A673 (cell line): ENCODE data around the gene ASPG.

ENCODE experiments used
- EZH2 ChIP-seq: fragments of 200-600 bp; sonication (generic); IDR thresholded peaks from 2 replicates; pipeline ENCODE4 v1.6.1; 2017; ENCODE audit warnings: borderline replicate concordance, low read depth, mild to moderate bottlenecking, mixed read lengths, antibody characterized with exemption, low read length; ENCODE audit not compliant: poor library complexity, severe bottlenecking
- TF ChIP-seq, protein P1 (sequence below): fragments of 300-800, 200-600 bp; sonication (generic); conservative IDR thresholded peaks from 2 replicates; pipeline ENCODE4 v1.5.1; 2017; ENCODE audit warnings: low read depth, mild to moderate bottlenecking, antibody characterized with exemption, low read length, moderate library complexity, mixed read lengths

DNA sequence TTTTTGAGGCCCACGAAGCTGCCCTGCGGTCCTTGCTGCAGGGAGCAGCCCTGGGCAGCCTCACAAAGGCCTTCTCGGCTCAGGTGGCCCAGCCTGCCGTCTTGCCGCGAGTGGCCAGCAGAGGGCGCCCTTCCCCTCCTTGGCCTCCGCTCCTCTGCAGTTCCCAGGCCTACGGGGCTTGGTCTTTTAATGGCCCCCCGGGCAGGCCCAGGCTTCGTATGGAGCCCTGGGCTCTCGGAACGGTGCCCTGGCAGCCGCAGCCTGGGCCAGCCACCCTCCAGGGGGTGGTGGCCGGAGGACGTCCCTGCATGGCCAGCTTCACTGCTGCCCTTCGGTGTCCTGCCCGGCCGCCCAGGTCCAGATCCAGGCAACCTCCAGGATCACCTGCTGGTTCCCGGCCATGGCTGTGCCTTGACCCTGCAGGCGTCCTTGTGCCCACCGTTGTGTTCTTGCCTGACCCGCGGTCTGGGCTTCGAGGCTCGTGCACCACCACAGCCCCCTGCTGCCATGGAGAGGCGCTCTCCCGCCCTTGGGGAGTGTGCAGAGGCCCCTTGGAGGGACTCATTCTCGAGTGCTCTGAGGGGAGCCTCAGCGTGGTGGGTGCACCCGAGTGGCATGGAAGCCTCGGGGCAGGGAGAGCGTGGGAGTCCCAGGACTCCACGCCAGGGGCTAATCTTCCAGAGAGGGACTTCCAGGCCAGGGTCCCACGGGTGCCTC is 9.4 kb downstream of the ASPG start:
- TF ChIP-seq, protein P1, sequence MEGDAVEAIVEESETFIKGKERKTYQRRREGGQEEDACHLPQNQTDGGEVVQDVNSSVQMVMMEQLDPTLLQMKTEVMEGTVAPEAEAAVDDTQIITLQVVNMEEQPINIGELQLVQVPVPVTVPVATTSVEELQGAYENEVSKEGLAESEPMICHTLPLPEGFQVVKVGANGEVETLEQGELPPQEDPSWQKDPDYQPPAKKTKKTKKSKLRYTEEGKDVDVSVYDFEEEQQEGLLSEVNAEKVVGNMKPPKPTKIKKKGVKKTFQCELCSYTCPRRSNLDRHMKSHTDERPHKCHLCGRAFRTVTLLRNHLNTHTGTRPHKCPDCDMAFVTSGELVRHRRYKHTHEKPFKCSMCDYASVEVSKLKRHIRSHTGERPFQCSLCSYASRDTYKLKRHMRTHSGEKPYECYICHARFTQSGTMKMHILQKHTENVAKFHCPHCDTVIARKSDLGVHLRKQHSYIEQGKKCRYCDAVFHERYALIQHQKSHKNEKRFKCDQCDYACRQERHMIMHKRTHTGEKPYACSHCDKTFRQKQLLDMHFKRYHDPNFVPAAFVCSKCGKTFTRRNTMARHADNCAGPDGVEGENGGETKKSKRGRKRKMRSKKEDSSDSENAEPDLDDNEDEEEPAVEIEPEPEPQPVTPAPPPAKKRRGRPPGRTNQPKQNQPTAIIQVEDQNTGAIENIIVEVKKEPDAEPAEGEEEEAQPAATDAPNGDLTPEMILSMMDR: peak; percentile 97
- TF ChIP-seq EZH2: no peak
